ENCODE data around the gene KRT72.

KRT72 gene

DNA sequence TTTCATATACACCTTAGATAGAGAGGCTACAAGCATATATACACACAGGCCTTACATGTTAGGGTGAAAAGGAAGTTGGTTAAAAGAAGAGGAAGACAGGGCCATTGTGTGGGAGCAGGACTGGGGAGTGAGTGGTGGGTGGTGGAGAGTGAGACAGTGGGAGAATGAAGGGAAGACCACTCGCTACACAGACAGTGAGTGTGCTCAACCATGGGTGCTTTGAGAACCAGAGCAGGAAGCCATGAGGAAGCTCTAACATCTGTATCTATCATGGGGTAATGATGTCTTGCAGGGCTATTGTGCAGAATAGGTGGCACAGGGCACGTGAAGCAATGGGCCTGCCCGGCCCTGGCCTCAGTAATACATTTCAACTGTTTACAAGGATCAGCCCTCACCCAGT, 16.2 kb downstream of the KRT72 start:
- Histone ChIP-seq H4K20me1 (ENCODE audit: insufficient read depth, low read length, poor library complexity, severe bottlenecking) (no peaks in the 10 kb centered on the region), H3K36me3 (ENCODE audit: insufficient read depth, low read length) (no peaks in the 10 kb centered on the region), H3K9me2 (replicated peaks; ENCODE audit: low read depth, low read length) (no peaks in the 10 kb centered on the region), H3K9ac (ENCODE audit: low read depth, low read length, poor library complexity, severe bottlenecking) (peak overlapping the region; percentile 16), H3K79me2 (ENCODE audit: insufficient read depth, low read length) (no peaks in the 10 kb centered on the region), H3F3A (ENCODE audit: low read depth) (no peaks in the 10 kb centered on the region), H3K4me1 (ENCODE audit: insufficient read depth, low read length, poor library complexity, severe bottlenecking) (peaks cover 39% of the 10 kb centered on the region), H3K4me3 (ENCODE audit: low read length, poor library complexity, severe bottlenecking) (no peak overlapping the region), H3K27me3 (ENCODE audit: insufficient read depth, low read length, poor library complexity, severe bottlenecking) (no peaks in the 10 kb centered on the region), H2AFZ (ENCODE audit: low read length) (0 out of 2 replicates have a peak overlapping the region, but pooled peaks have one; percentile 6), H3K4me2 (ENCODE audit: low read depth, low read length, poor library complexity, severe bottlenecking) (peak overlapping the region; percentile 41), H3K9me3 (ENCODE audit: insufficient read depth, low read depth, low read length) (no peaks in the 10 kb centered on the region)
- TF ChIP-seq EZH2phosphoT487 (IDR thresholded peaks at IDR 0.05; ENCODE audit: borderline replicate concordance), result no peak
- TF ChIP-seq, protein P1, sequence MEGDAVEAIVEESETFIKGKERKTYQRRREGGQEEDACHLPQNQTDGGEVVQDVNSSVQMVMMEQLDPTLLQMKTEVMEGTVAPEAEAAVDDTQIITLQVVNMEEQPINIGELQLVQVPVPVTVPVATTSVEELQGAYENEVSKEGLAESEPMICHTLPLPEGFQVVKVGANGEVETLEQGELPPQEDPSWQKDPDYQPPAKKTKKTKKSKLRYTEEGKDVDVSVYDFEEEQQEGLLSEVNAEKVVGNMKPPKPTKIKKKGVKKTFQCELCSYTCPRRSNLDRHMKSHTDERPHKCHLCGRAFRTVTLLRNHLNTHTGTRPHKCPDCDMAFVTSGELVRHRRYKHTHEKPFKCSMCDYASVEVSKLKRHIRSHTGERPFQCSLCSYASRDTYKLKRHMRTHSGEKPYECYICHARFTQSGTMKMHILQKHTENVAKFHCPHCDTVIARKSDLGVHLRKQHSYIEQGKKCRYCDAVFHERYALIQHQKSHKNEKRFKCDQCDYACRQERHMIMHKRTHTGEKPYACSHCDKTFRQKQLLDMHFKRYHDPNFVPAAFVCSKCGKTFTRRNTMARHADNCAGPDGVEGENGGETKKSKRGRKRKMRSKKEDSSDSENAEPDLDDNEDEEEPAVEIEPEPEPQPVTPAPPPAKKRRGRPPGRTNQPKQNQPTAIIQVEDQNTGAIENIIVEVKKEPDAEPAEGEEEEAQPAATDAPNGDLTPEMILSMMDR (conservative IDR thresholded peaks at IDR 0.05; ENCODE audit: low read length), result no peak

DNA sequence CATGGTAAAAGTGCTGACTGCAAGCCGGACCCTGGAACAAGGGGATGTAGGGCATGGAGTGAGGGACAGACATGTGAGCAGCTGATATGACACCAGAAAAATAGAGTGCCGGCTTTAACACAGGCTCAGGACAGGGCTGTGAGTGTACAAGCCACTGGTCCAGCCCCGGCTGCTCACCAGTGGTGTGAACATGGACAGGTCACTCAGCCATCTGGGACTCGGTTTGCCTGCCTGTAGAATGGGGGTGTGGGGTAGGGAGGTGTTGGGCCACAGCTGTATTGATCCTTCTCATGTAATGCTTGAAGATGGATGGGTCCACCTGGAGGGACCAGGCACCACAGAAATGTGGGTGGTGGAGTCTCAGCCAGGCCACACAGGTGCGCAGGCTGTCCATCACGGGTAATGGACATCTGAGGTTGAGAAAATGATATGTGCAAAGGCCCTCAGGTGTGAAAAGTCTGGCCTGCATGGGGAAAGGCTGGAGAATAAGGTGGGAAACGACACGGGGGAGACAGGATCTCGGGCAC, 17.0 kb downstream of the KRT72 start:
- no peak overlapping the region for H3K9ac ChIP-seq (ENCODE audit: low read depth, low read length, poor library complexity, severe bottlenecking)
- TF ChIP-seq EZH2phosphoT487 (IDR thresholded peaks at IDR 0.05; ENCODE audit: borderline replicate concordance), result no peak
- TF ChIP-seq, protein P1 (conservative IDR thresholded peaks at IDR 0.05; ENCODE audit: low read length), result no peak
- no peaks in the 10 kb centered on the region for H4K20me1 ChIP-seq (ENCODE audit: insufficient read depth, low read length, poor library complexity, severe bottlenecking)
- no peaks in the 10 kb centered on the region for H3K36me3 ChIP-seq (ENCODE audit: insufficient read depth, low read length)
- no peaks in the 10 kb centered on the region for H3K9me2 ChIP-seq (replicated peaks; ENCODE audit: low read depth, low read length)
- no peak overlapping the region for H2AFZ ChIP-seq (ENCODE audit: low read length)
- no peak overlapping the region for H3K4me3 ChIP-seq (ENCODE audit: low read length, poor library complexity, severe bottlenecking)
- peaks cover 37% of the 10 kb centered on the region for H3K4me1 ChIP-seq (ENCODE audit: insufficient read depth, low read length, poor library complexity, severe bottlenecking)
- H3K4me2 ChIP-seq (ENCODE audit: low read depth, low read length, poor library complexity, severe bottlenecking), result no peak overlapping the region
- no peaks in the 10 kb centered on the region for H3F3A ChIP-seq (ENCODE audit: low read depth)
- no peaks in the 10 kb centered on the region for H3K9me3 ChIP-seq (ENCODE audit: insufficient read depth, low read depth, low read length)
- H3K27me3 ChIP-seq (ENCODE audit: insufficient read depth, low read length, poor library complexity, severe bottlenecking), result no peaks in the 10 kb centered on the region
- H3K79me2 ChIP-seq (ENCODE audit: insufficient read depth, low read length), result no peaks in the 10 kb centered on the region

DNA sequence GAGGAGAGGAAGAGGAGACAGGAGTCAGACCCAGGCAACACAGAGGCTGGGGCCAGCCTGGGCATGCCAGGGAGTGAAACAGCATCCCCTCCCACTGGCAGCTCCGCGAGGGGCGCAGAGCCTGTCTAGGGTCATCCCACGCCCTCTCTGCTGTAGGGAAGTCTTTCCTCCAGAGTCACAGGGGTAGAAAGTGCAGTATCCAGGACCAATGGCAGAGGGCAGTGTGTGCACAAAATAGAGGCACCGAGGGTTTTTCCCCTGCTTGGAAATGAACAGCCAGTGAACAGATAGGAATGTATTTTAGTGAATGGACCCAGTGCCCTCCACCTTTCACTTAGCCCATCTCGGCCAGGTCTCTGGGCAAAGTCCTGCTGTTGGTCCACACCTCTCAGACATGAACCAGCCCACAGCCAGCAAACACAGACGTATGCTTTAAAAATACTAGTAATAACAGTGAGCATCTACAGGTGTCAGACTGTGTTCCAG, 18.2 kb downstream of the KRT72 start:
- Histone ChIP-seq H3K9me2 (replicated peaks; ENCODE audit: low read depth, low read length) (no peaks in the 10 kb centered on the region), H3K4me3 (ENCODE audit: low read length, poor library complexity, severe bottlenecking) (no peak overlapping the region), H3K4me2 (ENCODE audit: low read depth, low read length, poor library complexity, severe bottlenecking) (no peak overlapping the region), H3K4me1 (ENCODE audit: insufficient read depth, low read length, poor library complexity, severe bottlenecking) (peaks cover 34% of the 10 kb centered on the region), H3K27me3 (ENCODE audit: insufficient read depth, low read length, poor library complexity, severe bottlenecking) (no peaks in the 10 kb centered on the region), H3K9ac (ENCODE audit: low read depth, low read length, poor library complexity, severe bottlenecking) (no peak overlapping the region), H3K36me3 (ENCODE audit: insufficient read depth, low read length) (no peaks in the 10 kb centered on the region), H3K9me3 (ENCODE audit: insufficient read depth, low read depth, low read length) (no peaks in the 10 kb centered on the region), H3F3A (ENCODE audit: low read depth) (no peaks in the 10 kb centered on the region), H3K79me2 (ENCODE audit: insufficient read depth, low read length) (no peaks in the 10 kb centered on the region), H4K20me1 (ENCODE audit: insufficient read depth, low read length, poor library complexity, severe bottlenecking) (no peaks in the 10 kb centered on the region), H2AFZ (ENCODE audit: low read length) (0 out of 2 replicates have a peak overlapping the region, but pooled peaks have one; percentile 9)
- no peak for TF ChIP-seq EZH2phosphoT487 (IDR thresholded peaks at IDR 0.05; ENCODE audit: borderline replicate concordance)
- TF ChIP-seq, protein P1 (conservative IDR thresholded peaks at IDR 0.05; ENCODE audit: low read length), result peak; percentile 85

All from Loucy (cell line).